Measurements from ENCODE around the gene ABCB9.

Gene ABCB9

DNA sequence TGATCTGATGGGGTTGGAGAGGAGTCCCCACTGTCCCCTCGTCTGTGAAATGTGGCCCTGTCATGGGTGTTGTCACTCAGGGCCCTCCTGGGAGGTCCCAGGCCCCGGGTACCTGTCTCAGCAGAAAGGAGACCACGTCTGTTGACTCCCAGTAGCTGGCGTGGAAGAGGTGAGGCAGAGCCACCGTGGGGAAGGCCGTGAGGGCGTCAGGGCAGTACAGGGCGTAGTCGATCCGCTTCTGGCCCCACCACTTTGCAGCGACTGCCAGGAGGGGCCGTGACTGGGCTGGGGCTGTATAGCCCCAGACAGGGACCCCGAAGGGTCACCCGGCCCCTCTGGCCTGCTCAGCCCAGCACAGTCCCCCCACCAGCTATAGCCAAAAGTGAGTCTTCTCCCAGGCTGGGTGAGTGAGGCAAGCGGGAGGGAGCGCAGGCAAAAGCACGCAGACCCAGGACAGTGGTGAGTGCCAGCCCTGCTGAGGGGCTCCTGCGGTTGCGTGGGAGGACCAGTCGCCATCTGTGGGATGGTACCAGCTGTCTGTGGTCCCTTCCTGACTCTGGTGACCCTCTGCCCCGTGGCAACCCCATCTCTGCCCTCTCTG is 22.4 kb upstream of the ABCB9 start:
- no peak overlapping the region for H3K27ac Mint-ChIP-seq
- no peak overlapping the region for H3K4me3 Mint-ChIP-seq
- H3K36me3 Mint-ChIP-seq (ENCODE audit: low read depth) = peaks cover 3% of the 10 kb centered on the region
- no peaks in the 10 kb centered on the region for H3K27me3 Mint-ChIP-seq (ENCODE audit: low read depth)
- H3K9me3 Mint-ChIP-seq = no peaks in the 10 kb centered on the region
- no peaks in the 10 kb centered on the region for H3K4me1 Mint-ChIP-seq (ENCODE audit: low read depth)

DNA sequence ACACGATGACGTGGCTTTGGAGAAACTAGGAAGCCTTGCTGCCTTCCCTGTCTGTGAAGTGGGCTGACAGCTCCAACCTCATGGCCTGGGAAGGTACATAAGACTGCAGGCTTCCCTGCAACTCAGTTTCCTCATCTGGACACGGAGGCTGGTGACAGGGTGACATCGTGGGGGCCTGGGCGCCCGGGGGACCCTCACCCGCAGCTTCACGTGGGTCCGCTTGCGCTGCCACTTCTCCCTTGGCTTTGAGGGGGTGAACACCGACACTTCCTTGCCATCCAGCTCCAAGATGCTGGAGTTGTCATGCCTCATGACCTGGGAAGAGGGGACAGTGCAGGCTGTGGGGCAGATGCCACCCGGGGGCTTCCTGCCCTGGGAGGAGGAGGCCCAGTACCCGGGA is 21.8 kb upstream of the ABCB9 start:
- Mint-ChIP-seq H3K4me1 (ENCODE audit: low read depth) (peaks cover 4% of the 10 kb centered on the region), H3K9me3 (no peaks in the 10 kb centered on the region), H3K27me3 (ENCODE audit: low read depth) (no peaks in the 10 kb centered on the region), H3K27ac (no peak overlapping the region), H3K36me3 (ENCODE audit: low read depth) (peaks cover 7% of the 10 kb centered on the region), H3K4me3 (no peak overlapping the region)

DNA sequence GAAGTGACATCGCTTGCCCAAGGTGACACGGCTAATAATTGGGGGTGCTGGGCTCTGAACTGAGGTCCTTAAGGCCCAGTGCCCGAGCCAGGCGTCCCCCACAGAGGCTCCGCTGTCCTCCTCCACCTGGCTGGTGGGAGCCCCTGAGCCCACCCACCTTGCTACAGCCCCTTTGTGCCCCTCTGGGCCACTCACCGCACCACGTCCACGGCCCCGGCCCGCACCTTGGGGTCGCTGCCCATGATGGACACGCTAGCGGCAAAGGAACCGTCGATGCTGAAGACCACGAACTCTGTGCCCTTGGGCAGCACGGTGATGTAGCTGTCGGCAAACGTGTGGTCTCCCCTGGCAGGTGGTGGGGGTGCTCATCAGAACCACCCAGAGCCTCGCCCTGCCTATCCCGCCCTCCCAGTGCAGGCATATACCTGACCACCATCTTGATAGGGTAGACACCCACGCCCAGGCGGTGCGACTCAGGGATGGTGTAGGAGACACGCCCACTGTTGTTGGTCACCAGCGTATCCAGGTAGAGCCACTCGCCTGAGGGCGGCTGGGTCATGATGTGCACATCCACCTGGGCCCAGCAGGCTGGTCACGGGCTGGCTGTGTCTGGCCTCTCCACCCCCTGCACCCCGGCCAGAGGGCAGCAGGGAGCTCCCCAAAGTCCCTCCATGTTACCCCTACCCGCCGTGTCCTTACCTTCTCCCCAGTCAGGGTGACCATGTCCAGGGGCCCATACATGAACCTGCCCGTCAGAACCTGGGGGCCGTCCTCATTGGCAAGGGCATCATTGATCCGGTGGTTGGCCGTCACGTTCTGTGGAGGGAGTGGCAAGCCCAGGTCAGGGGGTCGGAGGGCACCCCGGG is 21.1 kb upstream of the ABCB9 start:
- Mint-ChIP-seq H3K36me3 (ENCODE audit: low read depth) (peaks cover 10% of the 10 kb centered on the region), H3K9me3 (no peaks in the 10 kb centered on the region), H3K4me1 (ENCODE audit: low read depth) (peaks cover 7% of the 10 kb centered on the region), H3K27ac (no peak overlapping the region), H3K4me3 (no peak overlapping the region), H3K27me3 (ENCODE audit: low read depth) (no peaks in the 10 kb centered on the region)

DNA sequence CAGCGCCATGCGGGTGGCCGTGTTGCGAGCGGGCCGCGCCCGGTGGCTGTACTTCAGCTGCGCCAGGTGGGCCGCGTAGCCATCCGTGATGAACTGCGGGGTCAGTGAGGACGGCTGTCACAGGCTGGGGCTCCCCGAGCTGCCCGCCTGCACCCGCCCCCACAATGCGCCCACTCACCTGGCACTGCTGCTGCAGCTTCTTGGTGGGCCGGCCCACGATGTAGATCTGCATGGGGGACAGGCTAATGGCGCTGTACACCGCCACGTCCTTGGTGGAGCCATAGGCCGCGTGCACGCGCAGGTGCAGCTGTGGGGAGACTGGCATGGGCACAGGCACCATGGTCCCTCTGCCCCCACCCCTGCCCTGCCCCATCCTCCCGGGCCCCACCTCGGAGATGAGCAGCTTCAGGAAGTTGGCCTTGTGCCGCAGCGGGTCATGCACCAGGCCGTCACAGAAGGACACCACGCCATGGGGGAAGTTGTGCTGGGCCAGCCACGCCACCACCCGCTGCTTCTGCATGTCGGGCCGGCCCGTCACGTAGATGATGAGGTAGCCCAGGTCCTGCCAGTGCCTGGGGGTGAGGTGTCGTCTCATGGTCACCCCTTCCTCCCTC is 20.1 kb upstream of the ABCB9 start:
- Mint-ChIP-seq H3K4me3 (no peak overlapping the region), H3K9me3 (no peaks in the 10 kb centered on the region), H3K4me1 (ENCODE audit: low read depth) (peaks cover 13% of the 10 kb centered on the region), H3K27ac (no peak overlapping the region), H3K27me3 (ENCODE audit: low read depth) (no peaks in the 10 kb centered on the region), H3K36me3 (ENCODE audit: low read depth) (peaks cover 14% of the 10 kb centered on the region)

- Mint-ChIP-seq H3K36me3 (ENCODE audit: low read depth) (peaks cover 14% of the 10 kb centered on the region), H3K4me1 (ENCODE audit: low read depth) (peaks cover 15% of the 10 kb centered on the region), H3K4me3 (no peak overlapping the region), H3K27me3 (ENCODE audit: low read depth) (no peaks in the 10 kb centered on the region), H3K27ac (no peak overlapping the region), H3K9me3 (no peaks in the 10 kb centered on the region)
Observed at GRCh38 chr12:122985338-122986257, 19.3 kb upstream of the ABCB9 start.

DNA sequence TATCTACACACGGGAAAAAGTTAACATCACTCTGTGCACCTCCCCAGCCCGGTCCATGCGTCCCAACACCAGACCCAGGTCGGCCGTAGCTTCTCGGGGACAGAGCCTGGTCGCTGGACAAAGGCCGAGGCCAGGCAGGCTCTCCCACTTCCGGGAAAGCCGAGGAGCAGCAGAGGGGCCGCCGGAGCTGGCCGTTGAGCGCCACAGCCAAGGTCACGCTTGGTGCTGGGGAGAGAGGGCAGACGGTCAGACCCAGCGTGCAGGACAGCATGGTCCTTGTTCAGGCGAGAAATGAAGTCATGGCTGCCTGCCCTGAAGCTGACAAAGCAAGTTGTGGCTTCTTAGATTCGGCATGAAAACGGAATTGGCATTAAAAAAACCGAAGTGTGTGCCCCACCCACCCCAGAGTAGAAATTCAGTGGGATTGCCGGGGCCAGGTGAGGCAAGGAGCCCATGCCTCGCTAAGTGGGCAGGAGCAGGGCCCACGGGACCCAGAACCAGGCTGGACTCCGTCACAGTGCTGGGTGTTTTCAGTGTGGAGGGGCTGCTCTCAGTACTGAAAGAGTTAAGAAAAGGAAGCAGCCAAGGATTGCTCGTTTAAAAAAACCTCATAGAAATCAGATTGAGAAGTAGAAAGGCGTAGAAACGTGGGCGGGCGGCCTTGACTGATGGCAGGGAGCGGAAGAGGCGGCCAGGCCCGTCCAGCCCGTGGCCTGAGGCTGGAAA is 18.5 kb upstream of the ABCB9 start:
- H3K36me3 Mint-ChIP-seq (ENCODE audit: low read depth) = peaks cover 14% of the 10 kb centered on the region

DNA sequence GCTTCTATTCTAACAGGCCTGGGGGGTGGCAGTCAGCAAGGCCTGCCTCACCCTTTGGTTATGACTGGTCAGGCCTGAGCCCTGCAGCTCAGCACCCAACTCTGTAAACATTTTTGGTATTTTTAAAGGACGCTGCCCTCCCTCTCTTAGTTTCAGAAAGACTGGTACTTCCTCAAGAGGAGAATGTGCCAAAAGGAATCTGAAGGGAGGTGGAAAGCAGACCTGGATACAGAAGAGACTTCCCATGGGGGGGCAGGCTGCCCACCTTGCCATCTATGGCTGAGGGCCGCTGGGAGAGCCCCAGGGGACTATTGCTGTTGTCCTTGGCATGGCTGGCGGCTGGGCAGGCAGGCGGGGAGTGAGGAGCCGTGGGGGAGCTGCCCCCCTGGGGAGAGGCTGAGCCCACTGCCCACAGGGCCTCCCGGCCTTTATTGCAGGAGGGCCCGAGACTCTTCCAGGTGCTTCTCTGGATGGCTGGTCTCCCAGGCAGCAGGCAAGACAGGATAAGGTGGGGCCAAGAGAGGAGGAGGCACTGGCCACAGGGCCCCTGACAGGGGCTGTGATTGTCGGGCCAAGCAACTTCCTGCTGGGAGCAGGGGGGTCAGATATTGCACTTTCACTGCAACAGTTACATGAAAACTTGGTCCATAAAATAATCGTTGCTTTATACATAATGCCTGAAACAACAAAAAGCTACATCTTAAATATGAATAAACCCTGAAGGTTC is 17.7 kb upstream of the ABCB9 start:
- peaks cover 20% of the 10 kb centered on the region for H3K4me1 Mint-ChIP-seq (ENCODE audit: low read depth)
- peak overlapping the region; percentile 26 for H3K27ac Mint-ChIP-seq
- peaks cover 14% of the 10 kb centered on the region for H3K36me3 Mint-ChIP-seq (ENCODE audit: low read depth)
- H3K9me3 Mint-ChIP-seq = no peaks in the 10 kb centered on the region
- H3K4me3 Mint-ChIP-seq = no peak overlapping the region
- H3K27me3 Mint-ChIP-seq (ENCODE audit: low read depth) = no peaks in the 10 kb centered on the region

More for the DNA sequence above, 18.5 kb upstream of the ABCB9 start:
- H3K4me3 Mint-ChIP-seq = no peak overlapping the region
- no peak overlapping the region for H3K27ac Mint-ChIP-seq
- peaks cover 18% of the 10 kb centered on the region for H3K4me1 Mint-ChIP-seq (ENCODE audit: low read depth)
- no peaks in the 10 kb centered on the region for H3K27me3 Mint-ChIP-seq (ENCODE audit: low read depth)
- no peaks in the 10 kb centered on the region for H3K9me3 Mint-ChIP-seq

DNA sequence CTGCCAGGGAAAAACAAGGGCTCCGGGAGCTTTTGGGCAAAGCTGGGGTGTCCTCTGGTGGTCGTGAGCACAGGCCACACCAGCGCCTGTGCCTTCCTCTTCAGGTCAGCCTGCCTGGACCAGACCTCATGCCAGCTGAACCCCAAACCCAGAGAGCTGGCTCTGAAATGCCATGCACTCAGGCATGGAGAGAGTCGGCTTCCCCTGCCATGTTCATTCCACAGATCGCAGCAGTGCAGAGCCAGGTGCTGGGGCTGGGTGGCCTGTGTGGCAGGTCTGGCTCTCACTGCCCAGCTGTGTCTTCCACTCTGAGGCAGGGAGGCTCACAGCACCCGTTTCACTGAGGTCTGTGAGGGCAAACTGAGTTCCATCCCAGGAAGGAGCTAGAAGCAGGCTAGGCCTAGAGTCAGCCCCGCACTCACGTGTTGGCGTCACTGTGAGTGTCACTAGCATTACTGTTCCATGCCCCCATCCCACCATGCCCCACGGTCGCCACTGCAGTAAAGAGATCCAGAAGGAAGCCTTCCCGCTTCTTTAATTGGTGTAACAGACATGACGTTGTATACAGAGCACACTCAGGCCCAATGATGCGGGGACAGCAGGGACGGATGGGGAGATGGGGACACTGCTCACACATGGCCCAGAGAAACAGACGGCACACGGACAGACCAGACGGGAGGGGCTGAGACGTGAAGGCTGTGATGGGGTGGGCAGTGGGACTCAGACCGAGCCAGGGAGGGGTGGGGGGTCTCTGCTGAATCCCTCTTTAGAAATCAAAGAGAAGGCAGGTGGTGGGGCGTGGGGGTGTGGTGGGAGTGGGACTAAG is 16.9 kb upstream of the ABCB9 start:
- Mint-ChIP-seq H3K4me3 (no peak overlapping the region), H3K27me3 (ENCODE audit: low read depth) (no peaks in the 10 kb centered on the region), H3K27ac (peak overlapping the region; percentile 26), H3K4me1 (ENCODE audit: low read depth) (peaks cover 20% of the 10 kb centered on the region), H3K36me3 (ENCODE audit: low read depth) (peaks cover 14% of the 10 kb centered on the region), H3K9me3 (no peaks in the 10 kb centered on the region)

DNA sequence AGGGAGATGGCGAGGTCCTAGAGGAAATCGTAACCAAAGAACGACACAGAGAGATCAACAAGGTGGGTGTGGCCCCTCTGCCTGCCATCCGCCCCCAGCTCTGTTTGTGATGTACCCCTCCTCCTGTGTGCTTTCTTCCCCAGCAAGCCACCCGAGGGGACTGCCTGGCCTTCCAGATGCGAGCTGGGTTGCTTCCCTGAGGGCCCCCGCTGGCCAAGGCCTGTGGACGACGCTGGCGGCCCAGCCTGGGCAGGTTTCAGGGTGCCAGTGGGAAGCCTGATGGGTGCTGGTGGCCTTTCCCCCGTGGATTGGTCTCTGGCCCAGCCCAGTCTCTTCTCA is 16.2 kb upstream of the ABCB9 start:
- H3K9me3 Mint-ChIP-seq = no peaks in the 10 kb centered on the region
- H3K27me3 Mint-ChIP-seq (ENCODE audit: low read depth) = no peaks in the 10 kb centered on the region
- peak overlapping the region; percentile 41 for H3K27ac Mint-ChIP-seq
- peak overlapping the region; percentile 90 for H3K4me3 Mint-ChIP-seq
- H3K4me1 Mint-ChIP-seq (ENCODE audit: low read depth) = peaks cover 20% of the 10 kb centered on the region
- H3K36me3 Mint-ChIP-seq (ENCODE audit: low read depth) = peaks cover 14% of the 10 kb centered on the region

GRCh38 chr12:122981587-122982476 is 15.6 kb upstream of the ABCB9 start:
- Mint-ChIP-seq H3K4me3 (peak overlapping the region; percentile 90), H3K27me3 (ENCODE audit: low read depth) (no peaks in the 10 kb centered on the region), H3K9me3 (no peaks in the 10 kb centered on the region), H3K4me1 (ENCODE audit: low read depth) (peaks cover 20% of the 10 kb centered on the region), H3K27ac (peak overlapping the region; percentile 81), H3K36me3 (ENCODE audit: low read depth) (peaks cover 14% of the 10 kb centered on the region)

- Mint-ChIP-seq H3K27ac (peak overlapping the region; percentile 81), H3K36me3 (ENCODE audit: low read depth) (peaks cover 14% of the 10 kb centered on the region), H3K27me3 (ENCODE audit: low read depth) (no peaks in the 10 kb centered on the region), H3K4me1 (ENCODE audit: low read depth) (peaks cover 22% of the 10 kb centered on the region), H3K9me3 (no peaks in the 10 kb centered on the region), H3K4me3 (peak overlapping the region; percentile 90)
Observed at GRCh38 chr12:122981036-122981471, 14.8 kb upstream of the ABCB9 start.

Measured in T-helper 1 cell treated with Interleukin-12 subunit alpha and Interleukin-12 subunit beta and Interleukin-4 antibody, amounts not matched to agents 30 μg/mL and 1 μg/mL, for 36 hours (primary cell).